ENCODE measurements around the gene KIAA1210.

DNA sequence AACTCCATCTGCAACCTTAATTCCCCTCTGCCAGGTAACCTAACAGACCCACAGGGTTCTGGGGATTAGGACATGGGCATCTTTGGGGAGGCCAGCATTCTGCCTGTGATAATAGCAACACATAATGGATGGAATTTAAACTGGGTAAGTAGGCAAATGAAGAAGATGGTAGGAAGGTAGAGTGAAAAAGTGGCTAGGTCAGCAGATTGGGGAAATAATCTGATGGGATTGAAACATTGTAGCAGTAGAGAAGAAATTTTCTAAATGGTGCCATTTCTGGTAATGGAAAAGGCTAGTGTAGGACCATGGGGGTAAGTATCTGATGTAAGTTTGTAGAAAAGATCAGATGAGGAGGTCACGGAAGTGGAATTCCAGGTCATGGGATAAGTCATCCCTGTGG lies 57.9 kb downstream of the KIAA1210 start:
- TF ChIP-seq, protein P1, sequence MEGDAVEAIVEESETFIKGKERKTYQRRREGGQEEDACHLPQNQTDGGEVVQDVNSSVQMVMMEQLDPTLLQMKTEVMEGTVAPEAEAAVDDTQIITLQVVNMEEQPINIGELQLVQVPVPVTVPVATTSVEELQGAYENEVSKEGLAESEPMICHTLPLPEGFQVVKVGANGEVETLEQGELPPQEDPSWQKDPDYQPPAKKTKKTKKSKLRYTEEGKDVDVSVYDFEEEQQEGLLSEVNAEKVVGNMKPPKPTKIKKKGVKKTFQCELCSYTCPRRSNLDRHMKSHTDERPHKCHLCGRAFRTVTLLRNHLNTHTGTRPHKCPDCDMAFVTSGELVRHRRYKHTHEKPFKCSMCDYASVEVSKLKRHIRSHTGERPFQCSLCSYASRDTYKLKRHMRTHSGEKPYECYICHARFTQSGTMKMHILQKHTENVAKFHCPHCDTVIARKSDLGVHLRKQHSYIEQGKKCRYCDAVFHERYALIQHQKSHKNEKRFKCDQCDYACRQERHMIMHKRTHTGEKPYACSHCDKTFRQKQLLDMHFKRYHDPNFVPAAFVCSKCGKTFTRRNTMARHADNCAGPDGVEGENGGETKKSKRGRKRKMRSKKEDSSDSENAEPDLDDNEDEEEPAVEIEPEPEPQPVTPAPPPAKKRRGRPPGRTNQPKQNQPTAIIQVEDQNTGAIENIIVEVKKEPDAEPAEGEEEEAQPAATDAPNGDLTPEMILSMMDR (IDR thresholded peaks at IDR 0.05; ENCODE audit: low read depth, low read length, missing input control), result no peak
- TF ChIP-seq, protein P2, sequence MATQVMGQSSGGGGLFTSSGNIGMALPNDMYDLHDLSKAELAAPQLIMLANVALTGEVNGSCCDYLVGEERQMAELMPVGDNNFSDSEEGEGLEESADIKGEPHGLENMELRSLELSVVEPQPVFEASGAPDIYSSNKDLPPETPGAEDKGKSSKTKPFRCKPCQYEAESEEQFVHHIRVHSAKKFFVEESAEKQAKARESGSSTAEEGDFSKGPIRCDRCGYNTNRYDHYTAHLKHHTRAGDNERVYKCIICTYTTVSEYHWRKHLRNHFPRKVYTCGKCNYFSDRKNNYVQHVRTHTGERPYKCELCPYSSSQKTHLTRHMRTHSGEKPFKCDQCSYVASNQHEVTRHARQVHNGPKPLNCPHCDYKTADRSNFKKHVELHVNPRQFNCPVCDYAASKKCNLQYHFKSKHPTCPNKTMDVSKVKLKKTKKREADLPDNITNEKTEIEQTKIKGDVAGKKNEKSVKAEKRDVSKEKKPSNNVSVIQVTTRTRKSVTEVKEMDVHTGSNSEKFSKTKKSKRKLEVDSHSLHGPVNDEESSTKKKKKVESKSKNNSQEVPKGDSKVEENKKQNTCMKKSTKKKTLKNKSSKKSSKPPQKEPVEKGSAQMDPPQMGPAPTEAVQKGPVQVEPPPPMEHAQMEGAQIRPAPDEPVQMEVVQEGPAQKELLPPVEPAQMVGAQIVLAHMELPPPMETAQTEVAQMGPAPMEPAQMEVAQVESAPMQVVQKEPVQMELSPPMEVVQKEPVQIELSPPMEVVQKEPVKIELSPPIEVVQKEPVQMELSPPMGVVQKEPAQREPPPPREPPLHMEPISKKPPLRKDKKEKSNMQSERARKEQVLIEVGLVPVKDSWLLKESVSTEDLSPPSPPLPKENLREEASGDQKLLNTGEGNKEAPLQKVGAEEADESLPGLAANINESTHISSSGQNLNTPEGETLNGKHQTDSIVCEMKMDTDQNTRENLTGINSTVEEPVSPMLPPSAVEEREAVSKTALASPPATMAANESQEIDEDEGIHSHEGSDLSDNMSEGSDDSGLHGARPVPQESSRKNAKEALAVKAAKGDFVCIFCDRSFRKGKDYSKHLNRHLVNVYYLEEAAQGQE (IDR thresholded peaks at IDR 0.05), result no peak
- TF ChIP-seq, protein P3, sequence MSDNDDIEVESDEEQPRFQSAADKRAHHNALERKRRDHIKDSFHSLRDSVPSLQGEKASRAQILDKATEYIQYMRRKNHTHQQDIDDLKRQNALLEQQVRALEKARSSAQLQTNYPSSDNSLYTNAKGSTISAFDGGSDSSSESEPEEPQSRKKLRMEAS (IDR thresholded peaks at IDR 0.05), result no peak
- TF ChIP-seq GABPA (IDR thresholded peaks at IDR 0.05 in 1 of 2, conservative IDR thresholded peaks at IDR 0.05 in 1 of 2) (no peak), NR2F2 (IDR thresholded peaks at IDR 0.05) (no peak), TAF1 (conservative IDR thresholded peaks at IDR 0.05) (no peak), YY1 (IDR thresholded peaks at IDR 0.05) (no peak), RAD21 (IDR thresholded peaks at IDR 0.05) (no peak), RXRA (IDR thresholded peaks at IDR 0.05) (no peak), SP1 (IDR thresholded peaks at IDR 0.05) (no peak), HNF4A (conservative IDR thresholded peaks at IDR 0.05) (no peak)
- TF ChIP-seq, protein P4, sequence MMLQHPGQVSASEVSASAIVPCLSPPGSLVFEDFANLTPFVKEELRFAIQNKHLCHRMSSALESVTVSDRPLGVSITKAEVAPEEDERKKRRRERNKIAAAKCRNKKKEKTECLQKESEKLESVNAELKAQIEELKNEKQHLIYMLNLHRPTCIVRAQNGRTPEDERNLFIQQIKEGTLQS (IDR thresholded peaks at IDR 0.05), result no peak
- TF ChIP-seq, protein P5, sequence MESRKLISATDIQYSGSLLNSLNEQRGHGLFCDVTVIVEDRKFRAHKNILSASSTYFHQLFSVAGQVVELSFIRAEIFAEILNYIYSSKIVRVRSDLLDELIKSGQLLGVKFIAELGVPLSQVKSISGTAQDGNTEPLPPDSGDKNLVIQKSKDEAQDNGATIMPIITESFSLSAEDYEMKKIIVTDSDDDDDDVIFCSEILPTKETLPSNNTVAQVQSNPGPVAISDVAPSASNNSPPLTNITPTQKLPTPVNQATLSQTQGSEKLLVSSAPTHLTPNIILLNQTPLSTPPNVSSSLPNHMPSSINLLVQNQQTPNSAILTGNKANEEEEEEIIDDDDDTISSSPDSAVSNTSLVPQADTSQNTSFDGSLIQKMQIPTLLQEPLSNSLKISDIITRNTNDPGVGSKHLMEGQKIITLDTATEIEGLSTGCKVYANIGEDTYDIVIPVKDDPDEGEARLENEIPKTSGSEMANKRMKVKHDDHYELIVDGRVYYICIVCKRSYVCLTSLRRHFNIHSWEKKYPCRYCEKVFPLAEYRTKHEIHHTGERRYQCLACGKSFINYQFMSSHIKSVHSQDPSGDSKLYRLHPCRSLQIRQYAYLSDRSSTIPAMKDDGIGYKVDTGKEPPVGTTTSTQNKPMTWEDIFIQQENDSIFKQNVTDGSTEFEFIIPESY (IDR thresholded peaks at IDR 0.05), result no peak
